Measurements from ENCODE around the gene DOK4. TPM values are rescaled to one million over a fixed set of nuclear protein-coding genes. Genes with fewer than 3 reads are reported as not detected.
"Not testable (repeated sequence)": the region's sequence is repeated elsewhere in the genome, so short reads cannot be mapped to it uniquely, and the experiment has no call there.

DOK4 gene
- total RNA-seq, 2 experiments from 2014 or later, result 5.7 to 6.7 TPM

GRCh38 chr16:57501492-57501891, 15.2 kb upstream of the DOK4 start:
- CTCF ChIA-PET, result interaction anchor here (0.8 to 1.5 kb wide), 3 partner anchors 18 to 42 kb away, joined by 3 to 4 read pairs (median 3); no protein-coding TSS in a partner anchor
- no peaks in the 10 kb centered on the region for H3K36me3 Mint-ChIP-seq (ENCODE audit: low read depth)
- no peaks in the 10 kb centered on the region for H3K27me3 Mint-ChIP-seq
- POLR2A ChIA-PET, result no interaction called here
- H3K27ac Mint-ChIP-seq, result no peak overlapping the region
- no peak overlapping the region for H3K4me3 Mint-ChIP-seq
- no peak for DNase-seq
- intact Hi-C loops (cut with DNase I, micrococcal nuclease), result no loop called here
- H3K4me1 Mint-ChIP-seq, result peaks cover 11% of the 10 kb centered on the region
- ATAC-seq, result no peak
- no peaks in the 10 kb centered on the region for H3K9me3 Mint-ChIP-seq (ENCODE audit: low read depth)

- Mint-ChIP-seq H3K4me3 (no peak overlapping the region), H3K27me3 (no peaks in the 10 kb centered on the region), H3K27ac (no peak overlapping the region), H3K9me3 (ENCODE audit: low read depth) (no peaks in the 10 kb centered on the region), H3K4me1 (peaks cover 11% of the 10 kb centered on the region), H3K36me3 (ENCODE audit: low read depth) (no peaks in the 10 kb centered on the region)
- POLR2A ChIA-PET, result no interaction called here
- CTCF ChIA-PET, result interaction anchor here (0.8 to 1.5 kb wide), 4 partner anchors 19 to 42 kb away, joined by 3 to 4 read pairs (median 3); no protein-coding TSS in a partner anchor
- no peak for DNase-seq
- intact Hi-C loops (cut with DNase I, micrococcal nuclease), result no loop called here
- ATAC-seq, result peak; percentile 88
Measured at GRCh38 chr16:57500578-57501111, 14.4 kb upstream of the DOK4 start.

GRCh38 chr16:57499941-57500340, 13.6 kb upstream of the DOK4 start:
- CTCF ChIA-PET, result interaction anchor here (0.7 to 1.5 kb wide), 2 partner anchors 38 to 41 kb away, joined by 3 to 5 read pairs; no protein-coding TSS in a partner anchor
- ATAC-seq; DNase-seq; intact Hi-C loops (cut with DNase I, micrococcal nuclease); H3K27me3 Mint-ChIP-seq; H3K9me3 Mint-ChIP-seq (ENCODE audit: low read depth); H3K4me3 Mint-ChIP-seq; H3K36me3 Mint-ChIP-seq (ENCODE audit: low read depth); POLR2A ChIA-PET; H3K27ac Mint-ChIP-seq: not testable (repeated sequence)
- H3K4me1 Mint-ChIP-seq, result peaks cover 11% of the 10 kb centered on the region

- intact Hi-C loops (cut with DNase I, micrococcal nuclease), result no loop called here
- no peaks in the 10 kb centered on the region for H3K36me3 Mint-ChIP-seq (ENCODE audit: low read depth)
- DNase-seq (no peak), ATAC-seq (no peak)
- ChIA-PET CTCF (no interaction called here), POLR2A (no interaction called here)
- no peaks in the 10 kb centered on the region for H3K27me3 Mint-ChIP-seq
- H3K27ac Mint-ChIP-seq, result no peak overlapping the region
- no peaks in the 10 kb centered on the region for H3K9me3 Mint-ChIP-seq (ENCODE audit: low read depth)
- no peak overlapping the region for H3K4me3 Mint-ChIP-seq
- H3K4me1 Mint-ChIP-seq, result peaks cover 11% of the 10 kb centered on the region
Measured at GRCh38 chr16:57498031-57498430, 11.7 kb upstream of the DOK4 start.

- Mint-ChIP-seq H3K9me3 (ENCODE audit: low read depth) (no peaks in the 10 kb centered on the region), H3K36me3 (ENCODE audit: low read depth) (no peaks in the 10 kb centered on the region), H3K4me3 (no peak overlapping the region), H3K27me3 (no peaks in the 10 kb centered on the region), H3K4me1 (peaks cover 11% of the 10 kb centered on the region), H3K27ac (no peak overlapping the region)
- intact Hi-C loops (cut with DNase I, micrococcal nuclease), result no loop called here
- POLR2A ChIA-PET, result no interaction called here
- DNase-seq, result no peak
- CTCF ChIA-PET, result interaction anchor here (1.0 kb wide), 1 partner anchor 23 kb away, joined by 3 read pairs; no protein-coding TSS in a partner anchor
- no peak for ATAC-seq
Measured at GRCh38 chr16:57497121-57497520, 10.8 kb upstream of the DOK4 start.

GRCh38 chr16:57493767-57494166, 7.5 kb upstream of the DOK4 start:
- no peak overlapping the region for H3K27ac Mint-ChIP-seq
- H3K4me1 Mint-ChIP-seq, result no peaks in the 10 kb centered on the region
- DNase-seq (no peak), ATAC-seq (no peak)
- no peaks in the 10 kb centered on the region for H3K9me3 Mint-ChIP-seq (ENCODE audit: low read depth)
- no peak overlapping the region for H3K4me3 Mint-ChIP-seq
- ChIA-PET CTCF (interaction anchor here (0.6 kb wide), 1 partner anchor 11 kb away, joined by 3 read pairs; no protein-coding TSS in a partner anchor), POLR2A (no interaction called here)
- no peaks in the 10 kb centered on the region for H3K27me3 Mint-ChIP-seq
- no peaks in the 10 kb centered on the region for H3K36me3 Mint-ChIP-seq (ENCODE audit: low read depth)
- intact Hi-C loops (cut with DNase I, micrococcal nuclease), result no loop called here

- Mint-ChIP-seq H3K27ac (no peak overlapping the region), H3K27me3 (no peaks in the 10 kb centered on the region), H3K9me3 (ENCODE audit: low read depth) (no peaks in the 10 kb centered on the region), H3K4me3 (no peak overlapping the region), H3K36me3 (ENCODE audit: low read depth) (no peaks in the 10 kb centered on the region), H3K4me1 (peaks cover 20% of the 10 kb centered on the region)
- no peak for DNase-seq
- ChIA-PET CTCF (interaction anchor here (0.6 to 2.2 kb wide), 6 partner anchors 10 to 406 kb away, joined by 3 to 7 read pairs (median 4); partner anchors contain the start of genes CIAPIN1 and COQ9), POLR2A (interaction anchor here (0.8 kb wide), 1 partner anchor 30 kb away, joined by 3 read pairs; no protein-coding TSS in a partner anchor)
- ATAC-seq, result no peak
- intact Hi-C loops (cut with DNase I, micrococcal nuclease), result no loop called here
Measured at GRCh38 chr16:57489229-57489628, 2.9 kb upstream of the DOK4 start.

- intact Hi-C loops (cut with DNase I, micrococcal nuclease), result loop anchor here (1.0 to 2.0 kb wide), 6 partner anchors 11 to 187 kb away; partner anchors contain the start of genes CCDC102A (in 2 of the 2), CIAPIN1 (in 1 of the 2), COQ9 (in 1 of the 2) and POLR2C (in 1 of the 2)
- POLR2A ChIA-PET, result interaction anchor here (0.6 kb wide), 1 partner anchor 154 kb away, joined by 3 read pairs; no protein-coding TSS in a partner anchor
- ATAC-seq (no peak), DNase-seq (peak; percentile 38)
- CTCF ChIA-PET, result interaction anchor here (0.7 to 2.4 kb wide), 12 partner anchors 8 to 230 kb away, joined by 3 to 13 read pairs (median 6); partner anchors contain the start of genes CIAPIN1, COQ9 and POLR2C
- peak overlapping the region; percentile 71 for H3K4me3 Mint-ChIP-seq
- no peaks in the 10 kb centered on the region for H3K36me3 Mint-ChIP-seq (ENCODE audit: low read depth)
- no peaks in the 10 kb centered on the region for H3K9me3 Mint-ChIP-seq (ENCODE audit: low read depth)
- H3K27me3 Mint-ChIP-seq, result no peaks in the 10 kb centered on the region
- H3K4me1 Mint-ChIP-seq, result peaks cover 22% of the 10 kb centered on the region
- H3K27ac Mint-ChIP-seq, result peak overlapping the region; percentile 71
Measured at GRCh38 chr16:57486858-57487834, 853 bp upstream of the DOK4 start.

- Mint-ChIP-seq H3K4me1 (peaks cover 22% of the 10 kb centered on the region), H3K27me3 (no peaks in the 10 kb centered on the region), H3K4me3 (peak overlapping the region; percentile 75), H3K9me3 (ENCODE audit: low read depth) (no peaks in the 10 kb centered on the region), H3K36me3 (ENCODE audit: low read depth) (no peaks in the 10 kb centered on the region), H3K27ac (peak overlapping the region; percentile 51)
- ChIA-PET POLR2A (interaction anchor here (0.7 kb wide), 1 partner anchor 34 kb away, joined by 3 read pairs; no protein-coding TSS in a partner anchor), CTCF (interaction anchor here (0.8 to 1.4 kb wide), 5 partner anchors 10 to 469 kb away, joined by 3 to 7 read pairs (median 3); partner anchors contain the start of gene POLR2C)
- ATAC-seq, result no peak
- DNase-seq, result no peak
- intact Hi-C loops (cut with DNase I, micrococcal nuclease), result no loop called here
Measured at GRCh38 chr16:57485091-57485915, 990 bp downstream of the DOK4 start.

- intact Hi-C loops (cut with DNase I, micrococcal nuclease), result no loop called here
- H3K9me3 Mint-ChIP-seq (ENCODE audit: low read depth), result no peaks in the 10 kb centered on the region
- H3K4me1 Mint-ChIP-seq, result peaks cover 22% of the 10 kb centered on the region
- no peak for DNase-seq
- CTCF ChIA-PET, result interaction anchor here (1.6 kb wide), 1 partner anchor 35 kb away, joined by 5 read pairs; no protein-coding TSS in a partner anchor
- POLR2A ChIA-PET, result interaction anchor here (0.7 kb wide), 1 partner anchor 33 kb away, joined by 3 read pairs; no protein-coding TSS in a partner anchor
- H3K27me3 Mint-ChIP-seq, result no peaks in the 10 kb centered on the region
- no peak overlapping the region for H3K4me3 Mint-ChIP-seq
- no peak for ATAC-seq
- no peak overlapping the region for H3K27ac Mint-ChIP-seq
- H3K36me3 Mint-ChIP-seq (ENCODE audit: low read depth), result no peaks in the 10 kb centered on the region
Measured at GRCh38 chr16:57484515-57485005, 1.7 kb downstream of the DOK4 start.
